HuH-7.5 (cell line): ENCODE measurements around the gene TECTA.
"Not testable (repeated sequence)": the region's sequence is repeated elsewhere in the genome, so short reads cannot be mapped to it uniquely, and the experiment has no call there.

ENCODE experiments used
- DNase-seq: peaks from one replicate; pipeline ENCODE4 v3.0.0; 2011; ENCODE audit warnings: low spot score

Gene TECTA

GRCh38 chr11:121090145-121090721, 10.8 kb upstream of the TECTA start:
- no peak for DNase-seq

GRCh38 chr11:121091492-121092152, 9.4 kb upstream of the TECTA start:
- DNase-seq: no peak

DNA sequence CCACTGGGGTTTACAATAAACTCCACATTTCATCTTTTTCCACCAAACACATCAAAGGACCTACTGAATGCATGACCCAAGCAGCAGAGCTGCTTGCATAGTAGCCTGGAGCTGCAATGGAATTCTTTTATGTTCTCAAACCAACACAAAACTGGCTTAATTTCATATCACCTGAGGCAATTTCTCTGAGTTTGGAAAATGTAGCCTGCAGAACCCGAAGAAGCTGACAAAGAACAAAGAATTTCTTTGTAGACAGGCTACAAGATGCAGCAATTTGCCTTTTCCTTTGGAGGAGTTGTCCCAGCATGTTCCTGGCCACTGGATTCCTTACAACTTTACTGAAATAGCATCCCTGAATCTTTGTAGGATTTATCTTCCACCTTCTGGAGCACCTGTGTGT, 5.5 kb upstream of the TECTA start:
- DNase-seq: no peak

GRCh38 chr11:121099364-121099763, 1.7 kb upstream of the TECTA start:
- no peak for DNase-seq

DNA sequence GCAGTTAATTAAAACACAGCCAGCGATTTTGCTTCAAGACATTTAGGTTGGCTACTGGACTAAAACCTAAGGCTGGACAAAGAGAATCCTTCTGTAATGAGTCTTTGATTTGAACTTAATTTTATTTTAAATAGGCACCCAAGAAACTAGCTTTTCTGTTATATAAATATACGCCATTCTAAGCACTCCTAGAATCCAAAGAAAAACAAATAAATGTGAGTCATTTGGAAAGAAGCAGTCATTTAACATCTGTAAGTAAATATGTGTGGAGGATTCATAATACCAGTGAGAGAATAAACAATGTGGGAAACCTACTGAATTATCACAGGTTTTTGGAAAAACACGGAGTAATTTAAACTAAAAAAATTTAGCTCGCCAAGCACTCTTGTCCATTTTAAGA, 1.2 kb upstream of the TECTA start:
- DNase-seq: no peak

DNA sequence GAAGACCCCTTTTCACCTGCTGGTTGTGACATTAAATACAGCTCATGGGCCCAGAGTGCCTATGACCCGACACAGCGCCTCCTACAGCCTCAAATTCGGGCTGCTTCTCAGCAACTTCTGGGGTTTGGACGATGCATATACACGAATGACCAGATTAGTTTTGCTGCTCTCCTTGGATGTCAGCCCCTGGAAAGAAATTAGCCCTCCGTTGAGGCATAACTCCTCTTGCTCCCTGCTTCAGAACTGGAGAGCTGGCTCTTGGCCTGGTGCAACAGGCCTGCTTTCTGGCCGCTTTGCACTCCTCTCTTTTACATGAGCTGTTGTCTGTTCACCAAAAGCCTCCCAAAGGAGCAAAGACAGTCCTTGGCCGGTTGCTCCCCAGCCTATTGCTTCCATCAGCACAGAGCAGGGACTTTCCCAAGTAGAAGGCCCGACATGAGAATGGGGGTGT, 3.3 kb downstream of the TECTA start:
- DNase-seq: no peak

- no peak for DNase-seq
These were observed 4.0 kb downstream of the TECTA start for GRCh38 chr11:121105063-121105480.

DNA sequence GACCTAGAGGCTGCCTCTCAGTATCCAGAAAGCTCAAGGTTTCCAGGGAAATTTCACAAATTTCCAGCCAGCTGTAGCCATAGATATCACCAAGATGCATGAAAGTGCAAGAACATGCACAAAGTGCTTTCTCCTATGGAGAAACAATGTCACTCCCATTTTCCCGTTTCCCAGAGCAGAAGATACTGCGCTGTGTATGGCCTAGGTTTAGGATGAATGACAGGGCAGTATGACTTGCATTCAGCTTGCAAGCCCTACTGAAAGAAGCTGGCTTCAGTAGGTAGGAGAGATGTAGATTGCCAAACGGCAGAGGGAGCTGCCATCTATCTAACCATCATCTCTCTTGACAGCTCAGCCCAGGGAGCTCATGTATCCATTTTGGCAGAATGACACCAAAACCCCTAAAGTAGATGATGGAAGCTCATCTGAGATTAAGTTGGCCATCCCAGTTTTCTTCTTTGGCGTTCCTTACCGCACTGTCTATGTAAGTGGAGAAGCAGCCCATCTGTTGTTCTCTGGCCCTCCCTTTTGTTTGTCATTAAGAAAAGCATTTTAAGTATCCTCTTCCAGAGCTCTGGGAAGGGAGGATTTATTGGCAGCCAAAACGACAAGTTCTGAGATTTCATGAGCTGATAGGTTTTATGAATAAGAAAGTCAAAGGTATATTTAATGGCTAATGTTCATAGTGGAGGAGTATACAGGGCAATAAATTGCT, 4.6 kb downstream of the TECTA start:
- no peak for DNase-seq

GRCh38 chr11:121106812-121107211, 5.8 kb downstream of the TECTA start:
- no peak for DNase-seq

GRCh38 chr11:121108413-121108812, 7.4 kb downstream of the TECTA start:
- DNase-seq: no peak

- no peak for DNase-seq
These were observed 8.4 kb downstream of the TECTA start for GRCh38 chr11:121109471-121109870.

DNA sequence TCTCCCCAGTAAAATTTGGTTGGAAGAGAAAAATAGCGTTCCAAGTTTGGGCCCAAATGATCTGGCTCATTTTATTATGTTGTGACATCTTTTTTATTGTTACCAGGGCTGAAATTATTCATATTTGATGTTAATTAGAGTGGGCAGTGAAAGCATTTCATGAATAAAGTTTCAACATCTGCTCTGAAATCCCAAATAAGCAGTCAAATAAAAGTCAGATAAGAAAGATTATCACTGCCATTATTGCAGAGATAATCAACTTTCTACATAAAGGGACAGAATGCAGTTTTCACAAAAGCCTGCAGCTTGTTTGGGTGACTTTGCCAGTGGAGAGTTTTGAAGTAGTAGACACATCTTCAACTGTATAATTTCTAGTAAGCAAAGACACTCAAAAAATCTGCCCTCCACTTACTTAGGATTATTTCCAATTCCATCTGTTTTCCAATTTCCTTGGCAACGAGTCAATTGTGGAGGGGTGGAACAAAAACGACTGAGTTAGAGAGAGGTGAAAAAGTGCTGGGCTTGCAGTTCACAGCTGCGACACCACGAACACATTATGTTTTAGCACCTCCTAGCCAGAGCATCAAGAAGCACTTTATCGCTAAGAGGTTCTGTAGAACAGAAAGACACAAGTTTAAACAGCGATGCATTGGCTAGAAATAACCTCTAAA, 9.0 kb downstream of the TECTA start:
- no peak for DNase-seq

DNA sequence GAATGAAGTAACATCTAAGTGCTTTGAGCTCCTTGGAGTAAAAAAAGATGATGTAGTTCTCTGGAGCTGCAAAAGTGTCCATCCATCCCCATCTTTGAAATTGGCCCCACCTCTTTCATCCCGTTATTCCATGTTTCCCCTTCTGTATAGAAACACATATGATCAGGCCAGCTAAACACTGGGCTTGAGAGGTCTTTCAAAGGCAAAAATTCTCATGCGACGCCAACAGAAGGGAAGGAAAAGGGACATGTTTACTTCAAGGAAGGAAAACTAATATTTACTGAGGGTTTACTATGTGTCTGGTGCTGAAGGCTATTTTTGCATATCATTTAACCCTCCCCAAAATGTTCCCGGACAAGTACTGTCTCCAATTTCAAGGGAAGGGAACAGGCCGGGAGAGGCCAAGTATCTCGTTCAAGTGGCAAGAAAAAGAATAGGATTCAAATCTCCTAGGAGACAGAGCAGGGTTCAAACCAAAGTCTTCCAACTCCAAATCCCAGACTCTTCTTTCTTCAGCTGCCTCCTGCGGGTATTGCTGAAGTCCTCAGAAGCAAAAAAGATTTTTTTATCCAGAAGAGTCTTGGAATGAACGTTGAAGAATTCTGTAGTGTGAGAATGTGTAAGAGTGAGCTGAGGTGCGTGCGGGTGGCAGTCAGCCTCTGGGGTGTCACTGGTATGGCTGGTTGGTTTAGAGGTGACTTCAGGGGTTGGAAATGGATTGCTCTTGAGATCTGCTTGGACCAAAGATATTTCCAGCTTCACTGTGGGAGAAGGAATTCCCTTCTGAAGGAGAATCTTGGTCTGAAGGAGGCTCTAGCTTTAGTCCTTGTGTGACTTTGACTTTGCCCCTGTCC, 10.1 kb downstream of the TECTA start:
- no peak for DNase-seq

DNA sequence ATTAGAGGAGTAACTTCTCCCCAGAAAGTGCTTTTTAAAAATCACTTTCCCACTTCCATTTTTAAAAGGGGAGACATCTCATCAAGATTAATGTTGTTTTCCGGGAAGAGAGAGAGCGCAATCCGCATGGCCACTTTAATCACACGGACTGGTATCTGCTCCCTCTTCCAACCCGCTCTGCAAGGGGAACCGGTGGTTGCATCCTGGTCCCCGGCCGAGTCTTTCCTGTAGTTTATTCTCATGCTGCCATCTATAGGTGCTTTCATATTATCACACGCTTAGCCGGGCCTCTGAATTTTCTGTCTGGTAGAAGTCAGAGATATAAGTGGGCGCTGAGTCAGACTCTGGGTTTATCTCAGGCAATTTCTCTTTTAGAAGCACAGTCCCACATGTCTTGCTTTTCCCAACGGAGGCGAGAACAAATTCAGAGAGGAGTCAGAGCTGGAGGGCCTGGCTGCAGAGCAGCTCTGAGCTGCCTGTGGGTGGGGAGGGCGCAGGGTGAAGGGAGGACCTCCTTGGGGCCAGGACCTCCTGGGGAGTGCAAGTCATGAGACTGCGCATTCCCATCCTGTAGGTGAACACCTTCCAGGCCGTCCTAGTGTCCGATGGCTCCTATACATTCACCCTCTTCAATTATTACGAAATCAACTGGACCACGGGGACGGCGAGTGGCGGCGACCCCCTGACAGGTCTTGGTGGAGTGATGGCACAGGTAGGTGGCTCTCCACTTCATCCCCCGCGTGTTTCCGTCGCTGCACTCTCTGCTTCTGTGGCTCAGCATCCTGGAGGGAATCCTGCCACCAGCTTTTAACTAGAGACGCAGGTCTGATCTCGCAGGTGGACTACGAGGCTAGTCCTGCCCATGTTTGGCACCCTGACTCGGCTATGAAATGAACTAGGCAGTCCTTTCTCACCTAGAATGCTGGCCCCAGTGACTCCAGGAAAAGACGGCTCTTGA, 11.7 kb downstream of the TECTA start:
- peak; percentile 60 for DNase-seq

DNA sequence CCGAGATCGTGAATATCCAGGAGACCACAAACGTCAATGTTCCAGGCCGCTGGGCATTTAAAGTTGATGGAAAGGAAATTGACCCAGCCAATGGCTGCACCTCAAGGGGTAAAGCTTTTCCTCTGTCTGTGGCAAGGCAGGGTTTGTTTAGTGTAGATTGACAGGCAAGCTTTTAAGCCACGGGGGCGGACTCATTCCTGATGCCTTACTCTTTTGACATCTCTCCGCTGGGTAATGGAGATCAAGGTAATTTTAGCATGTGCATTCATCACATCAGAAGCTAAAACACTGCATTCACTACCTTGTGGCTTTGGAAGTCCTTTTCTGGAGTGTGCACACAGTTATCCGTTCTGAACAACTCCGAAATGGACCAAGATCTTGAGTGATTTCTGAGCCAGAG, 12.6 kb downstream of the TECTA start:
- no peak for DNase-seq

- DNase-seq: not testable (repeated sequence)
These were observed 14.0 kb downstream of the TECTA start for GRCh38 chr11:121115024-121115423.

- DNase-seq: no peak
These were observed 16.7 kb downstream of the TECTA start for GRCh38 chr11:121117788-121118187.

DNA sequence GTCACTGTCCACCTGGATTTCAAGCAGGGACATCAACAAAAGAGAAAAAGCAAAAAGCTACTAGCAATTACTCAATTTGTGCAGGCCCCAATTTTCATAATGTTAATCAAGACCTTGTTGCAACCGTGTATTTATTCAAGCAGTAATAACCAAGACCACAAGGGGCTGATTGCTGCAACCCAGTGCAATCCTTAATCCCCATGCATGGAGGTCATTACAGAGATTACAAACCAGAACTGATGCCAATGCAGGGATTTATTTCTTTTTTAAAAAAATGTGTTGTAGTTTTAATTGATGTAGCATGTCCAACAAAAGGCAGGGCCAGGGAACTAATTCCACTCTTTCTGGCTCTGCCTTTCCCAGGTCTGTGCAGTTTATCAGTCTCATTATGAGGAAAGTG, 18.4 kb downstream of the TECTA start:
- no peak for DNase-seq

GRCh38 chr11:121122328-121122727, 21.3 kb downstream of the TECTA start:
- no peak for DNase-seq

GRCh38 chr11:121123496-121124069, 22.5 kb downstream of the TECTA start:
- DNase-seq: no peak
